SIG-M5 treated with dmso at 0.1 percent for 504 hours (cell line): ENCODE data around the gene CAMK1G.
A peak's percentile ranks its signal among the peaks of the same experiment; 100 is the strongest.

ENCODE experiments used
- DNase-seq: peaks from one replicate; lab custom pipeline; 2025; ENCODE audit not compliant: unreplicated experiment; lab: John Stamatoyannopoulos, UW

Gene CAMK1G

DNA sequence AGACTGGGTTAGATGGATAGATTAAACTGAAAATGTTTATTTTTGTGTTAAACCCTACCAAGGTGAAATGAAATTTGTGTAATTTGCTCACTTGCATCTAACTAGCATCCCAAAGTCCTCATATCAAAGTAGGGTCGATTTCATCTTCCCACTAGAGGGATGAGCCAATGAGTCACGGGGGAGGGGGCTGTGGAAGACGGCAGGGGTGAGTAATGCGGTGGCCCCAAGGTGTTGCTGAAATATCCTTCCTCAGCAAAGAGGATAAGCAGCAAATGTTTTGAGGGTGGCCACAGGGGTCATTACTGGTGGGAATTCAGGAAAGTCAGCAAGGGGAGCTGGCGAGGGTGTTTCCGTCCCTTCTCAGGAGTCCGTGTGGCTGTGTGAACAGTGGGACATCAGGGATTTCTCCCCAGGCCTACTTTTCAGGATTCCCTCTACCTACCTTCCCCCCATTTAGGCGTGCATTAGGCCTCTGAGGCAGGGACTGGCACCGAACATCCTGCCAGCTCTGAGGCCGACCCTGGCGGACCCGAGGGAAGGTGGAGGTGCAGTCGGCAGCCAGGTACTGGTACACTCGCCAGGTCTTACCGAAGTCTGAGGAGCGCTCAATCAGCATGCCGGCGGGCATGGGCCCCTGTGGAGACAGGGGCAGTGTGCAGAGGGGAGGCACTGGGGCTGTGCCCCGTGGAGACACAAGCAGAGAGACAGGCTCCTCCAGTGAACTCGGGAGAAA is 50.7 kb downstream of the CAMK1G start:
- DNase-seq, result no peak

DNA sequence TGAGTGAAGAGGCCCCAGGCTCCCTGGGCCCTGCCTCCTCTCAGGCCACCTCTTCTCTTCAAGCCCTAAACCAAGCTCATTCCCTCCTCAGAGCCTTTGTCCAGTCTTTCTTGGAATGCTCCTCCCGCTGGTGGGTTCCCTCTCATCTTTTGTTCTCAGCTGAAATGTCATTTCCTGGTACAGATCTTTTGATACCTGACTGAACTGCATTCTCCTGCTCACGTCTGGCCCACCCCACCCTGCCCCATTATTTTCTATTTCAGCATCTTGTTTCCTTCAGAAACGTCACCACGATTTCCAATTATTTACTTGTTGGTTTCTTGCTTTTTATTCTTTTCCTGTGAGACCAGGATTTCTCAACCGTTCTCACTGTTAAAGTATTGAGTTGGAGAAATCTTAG is 52.3 kb downstream of the CAMK1G start:
- no peak for DNase-seq

DNA sequence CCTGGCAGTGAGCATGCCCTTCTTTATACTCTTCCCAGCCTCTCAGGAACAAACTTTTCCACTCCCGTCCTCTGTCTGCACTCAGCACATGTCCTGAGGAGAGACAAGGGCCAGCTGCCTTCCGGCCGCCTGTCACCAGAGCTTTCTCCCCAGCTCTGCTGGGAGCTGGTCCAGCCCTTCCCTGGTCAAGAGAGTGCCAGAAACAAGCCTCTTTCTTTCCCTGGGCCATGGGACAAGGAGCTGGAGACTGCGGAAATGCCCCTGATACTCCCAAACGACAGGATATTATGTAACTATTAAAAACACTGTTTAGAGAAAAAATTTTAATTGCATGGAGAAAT is 58.3 kb downstream of the CAMK1G start:
- no peak for DNase-seq

DNA sequence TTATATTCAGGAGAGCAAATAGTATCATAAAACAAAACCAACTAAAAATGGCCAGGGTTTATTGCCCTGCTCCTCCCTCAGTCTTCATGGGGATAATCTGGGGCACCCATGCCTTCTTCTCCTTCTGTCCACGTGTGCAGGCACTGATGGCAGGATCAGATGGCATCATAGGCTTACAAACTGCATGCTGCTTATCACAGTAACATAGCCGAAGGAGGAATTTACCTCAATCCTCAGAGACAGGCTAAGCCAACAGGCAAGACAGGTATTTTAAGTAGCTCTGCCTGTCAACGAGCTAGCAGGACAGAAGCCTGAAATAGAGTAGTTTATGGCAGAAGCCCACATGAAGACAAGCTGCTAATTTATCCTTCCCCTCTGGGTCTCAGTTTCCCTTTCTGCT is 59.3 kb downstream of the CAMK1G start:
- DNase-seq, result no peak

DNA sequence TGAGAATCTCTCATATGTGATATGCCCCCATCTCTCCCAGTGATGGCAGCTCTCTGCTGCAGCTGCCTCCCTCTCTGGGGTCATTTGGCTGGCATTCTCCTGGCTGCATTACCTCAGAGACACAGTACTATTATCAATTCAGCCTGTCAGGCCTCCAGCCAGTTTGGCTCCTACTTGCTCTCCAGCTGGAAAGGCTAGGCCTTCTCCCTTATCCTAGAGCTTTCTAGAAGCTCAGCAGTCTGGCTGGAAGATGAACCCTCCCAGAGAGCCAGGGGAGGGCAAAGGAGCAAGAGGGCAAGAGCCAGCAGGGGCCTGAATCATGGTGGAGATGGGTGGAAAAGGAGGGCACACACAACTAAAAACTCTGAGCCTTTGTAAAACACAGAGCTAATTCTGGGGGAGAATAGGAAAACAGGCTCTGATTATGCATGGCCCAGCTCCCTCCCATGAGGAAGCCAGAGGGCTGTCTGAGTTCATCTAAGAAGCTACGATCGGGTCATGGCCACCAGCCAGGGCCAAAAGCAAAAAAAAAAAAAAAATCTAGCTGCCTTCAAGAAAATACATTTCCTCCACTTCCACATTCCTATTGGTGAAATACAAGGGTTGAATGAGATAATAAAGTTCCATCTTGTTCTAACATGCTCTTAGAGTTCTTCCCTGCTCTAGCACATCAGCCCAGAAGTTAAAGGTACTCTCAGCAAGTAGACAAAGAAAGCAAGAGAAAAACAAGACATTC is 59.9 kb downstream of the CAMK1G start:
- no peak for DNase-seq

DNA sequence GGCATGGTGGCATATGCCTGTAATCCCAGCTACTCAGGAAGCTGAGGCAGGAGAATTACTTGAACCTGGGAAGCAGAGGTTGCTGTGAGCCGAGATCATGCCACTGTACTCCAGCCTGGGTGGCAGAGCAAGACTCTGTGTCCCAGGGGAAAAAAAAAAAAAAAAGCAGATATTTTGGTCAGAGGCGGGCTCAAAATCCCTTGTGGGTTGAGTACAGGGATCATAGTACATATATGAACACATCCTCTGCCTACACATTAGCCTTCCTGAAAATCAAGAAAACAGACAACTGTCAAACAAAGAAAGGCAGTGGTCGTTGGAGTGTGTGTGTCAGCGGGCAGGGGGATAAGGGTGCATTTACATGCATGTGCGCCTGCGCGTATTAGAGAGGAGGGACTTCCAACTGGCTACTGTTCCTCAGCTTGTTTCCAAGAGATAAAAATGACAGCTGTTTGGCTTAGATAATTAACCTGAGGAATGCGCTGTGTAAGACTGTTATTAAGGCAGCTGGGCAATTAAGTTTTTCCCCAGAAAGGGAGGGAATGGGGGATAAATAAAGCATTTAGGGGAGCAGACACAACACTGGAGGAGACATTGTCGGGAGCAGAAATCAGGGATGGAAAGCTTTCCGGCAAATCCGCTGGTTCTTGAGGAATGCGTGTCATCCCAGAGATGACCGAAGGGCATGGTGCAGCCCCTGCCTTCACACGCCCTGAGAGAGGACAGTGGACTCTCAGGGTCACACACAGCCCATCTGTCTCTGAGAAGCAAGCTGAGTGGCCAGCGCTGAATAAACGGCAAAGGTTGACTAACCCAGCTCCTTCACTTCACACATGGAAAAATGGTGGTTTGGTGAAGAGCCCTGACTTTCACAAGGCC is 62.3 kb downstream of the CAMK1G start:
- DNase-seq, result no peak

DNA sequence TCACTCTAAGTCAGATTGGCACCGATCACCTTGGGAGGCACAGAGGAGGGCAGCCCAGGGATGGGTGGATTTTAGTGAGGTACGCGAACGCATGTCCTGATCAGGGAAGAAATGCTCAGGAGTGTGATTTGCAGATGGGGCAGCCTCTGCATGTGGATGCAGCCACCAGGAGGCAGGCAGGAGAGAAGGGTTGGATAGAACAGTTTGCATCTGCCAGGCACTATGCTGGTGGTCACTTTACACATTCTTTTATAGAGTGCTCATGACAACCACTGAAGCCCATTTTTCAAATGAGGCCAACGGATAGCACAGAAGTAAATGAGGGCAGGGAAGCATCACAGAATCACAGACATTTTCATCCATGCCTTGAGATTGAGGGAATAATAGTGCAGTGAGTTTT is 63.0 kb downstream of the CAMK1G start:
- no peak for DNase-seq

DNA sequence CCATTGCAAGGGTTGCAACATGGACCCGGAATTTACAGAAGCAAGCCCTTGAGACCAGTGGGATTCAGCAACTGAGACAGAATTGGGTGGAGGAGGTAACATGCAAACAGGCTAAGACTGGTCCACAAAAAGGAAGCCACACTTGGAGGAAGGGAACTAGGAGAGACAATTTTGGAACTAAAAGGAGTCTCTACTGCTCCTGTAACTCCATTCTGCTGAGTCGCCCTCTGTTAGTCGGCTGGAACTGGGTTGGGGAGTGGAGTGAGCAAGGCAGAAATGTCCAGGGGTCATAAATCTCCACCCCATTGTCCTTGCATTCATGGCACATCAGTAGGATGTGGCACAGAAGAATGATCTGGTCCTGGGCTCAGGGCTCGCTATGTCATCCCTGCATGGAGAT is 63.6 kb downstream of the CAMK1G start:
- DNase-seq, result no peak

DNA sequence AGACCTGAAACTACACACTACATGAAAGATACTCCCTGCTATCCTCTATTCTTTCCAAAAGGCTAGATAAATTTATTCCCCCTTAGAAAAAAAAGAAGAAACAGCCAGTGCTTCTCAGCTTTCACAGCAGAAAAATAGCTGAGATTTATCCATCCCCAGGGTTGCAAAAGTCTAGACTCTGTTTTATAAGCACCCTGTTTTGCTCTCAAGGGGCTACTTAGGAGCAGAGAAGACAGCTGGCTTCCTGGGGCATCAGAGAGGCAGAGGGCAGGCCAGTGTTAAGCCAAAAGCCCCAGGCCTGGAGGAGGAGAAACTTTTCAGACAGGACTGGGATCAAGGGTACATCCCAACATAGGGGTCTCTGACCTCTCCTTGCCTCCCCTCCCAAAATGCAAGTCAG is 64.8 kb downstream of the CAMK1G start:
- DNase-seq, result no peak

DNA sequence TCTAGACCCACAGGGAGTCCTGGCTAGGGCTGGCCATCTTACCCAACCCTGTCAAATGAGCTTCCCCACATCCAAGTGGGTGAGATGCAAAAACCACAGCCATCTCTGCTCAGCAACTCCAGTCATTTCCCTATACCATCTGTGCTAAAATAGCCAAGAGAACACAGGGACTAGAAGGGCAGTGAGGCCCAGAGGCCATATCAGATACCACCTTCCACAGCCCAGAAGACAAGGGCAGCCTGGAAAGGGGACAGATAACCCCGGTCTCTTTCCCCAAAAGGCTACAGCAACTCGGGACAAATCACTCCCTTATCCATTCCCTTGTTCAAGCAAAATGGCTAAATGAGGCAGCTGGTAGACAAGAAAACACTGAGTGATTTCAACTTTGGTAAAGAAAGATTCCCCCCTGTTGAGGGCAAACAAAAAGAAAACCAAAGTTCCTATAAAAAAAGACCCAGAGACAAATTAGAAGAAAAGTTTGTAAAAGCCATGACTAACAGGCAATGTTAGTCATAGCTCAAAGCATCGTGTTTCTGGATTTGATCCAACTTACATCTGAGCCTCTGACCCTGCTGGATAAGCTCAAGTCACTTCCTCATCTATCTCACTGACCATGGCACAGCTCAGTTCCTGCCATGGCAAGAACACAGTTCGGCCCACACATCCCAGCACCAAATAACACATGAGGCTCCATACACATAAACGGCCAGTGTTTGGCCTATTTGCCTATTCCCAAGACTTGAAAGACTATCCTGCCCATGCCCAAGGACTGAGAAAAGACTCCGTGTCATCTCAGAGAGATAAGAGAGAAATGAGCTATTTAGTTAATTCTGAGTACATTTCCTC is 65.6 kb downstream of the CAMK1G start:
- peak; percentile 44 for DNase-seq

DNA sequence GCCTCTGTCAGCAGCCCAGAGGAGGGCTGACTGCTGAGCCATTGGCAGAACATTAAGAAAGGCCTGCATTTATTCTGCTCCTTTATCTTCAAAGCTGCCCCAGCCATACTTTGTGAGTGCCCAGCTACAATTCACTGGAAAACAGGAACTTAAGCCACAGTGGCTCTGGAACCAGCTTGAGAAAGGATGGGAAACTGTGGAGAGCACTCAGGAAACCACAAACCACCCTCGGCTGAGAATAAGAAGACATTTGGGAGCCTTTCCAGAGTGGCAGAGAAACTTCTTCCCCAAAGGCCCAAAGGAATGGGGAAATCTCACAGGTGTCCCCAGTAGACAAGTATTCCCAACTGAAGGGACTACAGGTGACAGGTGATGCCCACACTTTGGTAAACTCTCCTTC is 66.9 kb downstream of the CAMK1G start:
- DNase-seq, result peak; percentile 53

DNA sequence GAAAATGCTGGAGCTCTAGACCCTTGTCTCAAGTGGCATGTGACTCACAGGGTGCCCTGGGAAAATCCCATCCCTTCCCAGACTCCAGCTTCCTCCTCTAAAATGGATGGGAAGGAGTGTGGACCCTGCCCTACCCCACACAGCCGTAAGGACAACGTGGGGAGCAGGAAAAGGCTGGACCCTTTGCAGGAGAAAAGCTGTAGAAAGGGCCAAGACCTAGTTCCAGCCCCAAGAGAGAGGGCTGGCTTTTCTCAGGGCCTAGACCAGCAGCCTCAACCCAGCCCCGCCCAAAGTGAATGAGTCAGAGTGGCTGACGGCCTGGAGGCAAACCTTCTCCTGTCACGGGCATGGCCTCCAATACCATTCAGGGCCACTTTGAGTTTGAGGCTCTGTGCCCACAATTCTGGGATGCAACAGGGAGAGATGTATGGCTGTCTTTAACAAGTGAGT is 67.6 kb downstream of the CAMK1G start:
- peak; percentile 85 for DNase-seq

DNA sequence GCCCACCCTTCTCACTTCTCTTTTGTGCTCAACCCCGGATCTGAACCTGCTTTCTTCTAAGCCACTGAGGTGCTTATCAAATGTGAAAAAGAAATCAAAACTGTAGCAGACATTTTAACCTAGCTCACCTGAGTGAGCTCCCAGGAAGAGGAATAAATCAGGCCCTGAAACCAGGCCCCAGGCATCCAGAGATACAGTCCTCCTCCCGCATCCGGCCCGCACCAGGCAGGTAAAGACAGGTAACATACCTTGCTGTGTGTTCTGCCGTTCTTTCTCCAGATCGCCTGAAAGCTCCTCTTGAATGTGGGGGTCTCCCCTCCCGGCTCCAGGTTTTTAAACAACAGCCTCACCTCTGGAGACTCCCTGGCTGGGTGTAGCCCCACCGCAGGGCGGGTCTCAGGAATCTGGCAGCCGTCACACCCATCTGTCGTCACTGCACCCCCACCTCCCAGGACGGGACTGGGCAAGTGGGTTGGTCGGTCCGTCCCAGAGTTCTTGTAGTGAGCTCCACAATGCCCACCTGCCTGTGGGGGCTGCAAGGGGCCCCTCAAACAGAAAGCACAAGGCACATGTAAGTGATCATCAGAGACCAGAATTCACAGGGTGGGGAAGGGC is 68.7 kb downstream of the CAMK1G start, which contains the start of gene LAMB3:
LAMB3 (minus strand) TSS at position 305 of the 615 bp plus-strand sequence. CDS start 1,481 bp downstream, outside the sequence.
- DNase-seq, result no peak

DNA sequence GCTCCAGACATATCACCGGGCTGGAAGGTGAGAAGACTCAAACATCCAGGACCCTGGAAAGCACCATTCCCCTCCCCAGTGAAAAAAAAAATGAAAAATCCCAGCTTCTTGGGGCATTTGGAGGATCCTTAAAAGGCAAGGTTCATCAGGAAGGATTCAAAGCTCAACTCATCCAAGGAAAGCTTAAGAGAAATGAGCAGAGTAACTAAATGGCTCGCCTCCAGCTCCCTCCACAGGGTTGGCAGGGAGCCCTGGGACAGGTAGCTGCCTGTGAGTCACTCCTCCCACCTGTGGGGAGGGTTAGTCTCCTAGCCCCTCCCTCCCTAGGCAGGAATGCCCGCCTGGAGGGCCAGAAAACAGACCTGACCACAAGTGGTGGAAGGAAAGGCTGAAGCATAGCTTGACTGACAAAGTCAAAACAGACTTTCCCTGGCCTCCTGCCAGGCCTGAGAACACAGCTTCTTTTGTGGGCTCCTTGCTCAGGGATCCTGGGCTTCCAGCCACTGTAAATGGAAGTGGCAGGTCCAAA is 69.4 kb downstream of the CAMK1G start:
- DNase-seq, result peak; percentile 36

DNA sequence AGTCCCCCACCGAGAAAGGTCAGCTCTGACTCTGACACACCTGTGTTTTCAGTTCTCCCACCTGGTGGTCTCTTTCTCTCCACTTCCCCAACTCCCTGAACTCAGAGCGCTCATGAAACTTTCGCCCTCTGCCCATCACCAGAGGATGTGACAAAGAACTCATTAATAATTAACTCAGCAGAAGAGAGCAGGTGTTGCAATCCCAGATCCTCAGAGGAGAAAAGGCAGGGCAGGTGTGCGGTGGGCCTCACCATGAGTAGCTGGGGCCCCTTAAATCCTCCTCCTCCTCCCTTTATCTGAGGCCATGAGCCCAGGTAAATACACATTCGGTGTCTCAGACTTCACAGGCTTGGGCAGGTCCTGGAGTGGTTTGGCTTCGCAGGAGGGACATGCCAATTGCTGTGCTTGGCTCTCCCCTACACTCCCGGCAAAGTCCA is 70.4 kb downstream of the CAMK1G start:
- no peak for DNase-seq

DNA sequence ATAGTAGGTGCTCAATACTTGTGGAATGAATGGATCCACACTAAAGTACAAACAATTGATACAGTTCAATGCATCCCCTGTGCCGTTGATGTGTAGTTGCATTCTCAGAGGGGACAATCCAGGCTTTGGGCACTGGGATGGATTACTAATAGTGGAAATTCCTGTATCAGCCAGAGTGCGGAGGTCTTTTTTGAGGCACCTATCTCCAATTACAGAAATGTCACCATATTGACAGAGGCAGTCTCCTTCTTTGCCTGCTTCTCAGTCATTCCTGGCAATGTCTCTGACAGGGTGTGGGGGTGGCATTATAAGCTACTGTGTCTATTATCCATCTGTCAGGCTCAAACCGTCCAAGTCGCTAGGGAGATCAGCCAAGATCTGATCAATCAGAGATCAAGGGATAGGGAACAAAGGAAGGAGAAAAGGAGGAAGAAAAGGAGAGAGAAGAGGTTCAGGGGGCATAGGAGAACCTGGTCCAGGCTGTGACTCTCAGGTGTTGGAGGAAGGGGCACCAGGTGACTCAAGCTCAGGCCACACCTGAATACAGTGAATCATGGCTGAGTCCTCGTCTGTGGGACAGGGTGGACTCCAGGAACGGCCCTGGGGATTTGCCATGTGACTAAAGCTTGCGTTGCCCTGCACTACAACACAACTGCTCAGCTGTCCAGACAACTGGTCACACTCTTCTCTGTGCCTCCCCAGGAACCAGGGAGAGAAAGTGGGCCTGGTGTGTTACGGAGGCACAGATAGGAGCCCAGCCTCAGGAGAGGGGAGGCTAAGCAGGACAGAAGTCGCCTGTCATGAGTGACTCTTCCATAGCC is 72.1 kb downstream of the CAMK1G start:
- no peak for DNase-seq

DNA sequence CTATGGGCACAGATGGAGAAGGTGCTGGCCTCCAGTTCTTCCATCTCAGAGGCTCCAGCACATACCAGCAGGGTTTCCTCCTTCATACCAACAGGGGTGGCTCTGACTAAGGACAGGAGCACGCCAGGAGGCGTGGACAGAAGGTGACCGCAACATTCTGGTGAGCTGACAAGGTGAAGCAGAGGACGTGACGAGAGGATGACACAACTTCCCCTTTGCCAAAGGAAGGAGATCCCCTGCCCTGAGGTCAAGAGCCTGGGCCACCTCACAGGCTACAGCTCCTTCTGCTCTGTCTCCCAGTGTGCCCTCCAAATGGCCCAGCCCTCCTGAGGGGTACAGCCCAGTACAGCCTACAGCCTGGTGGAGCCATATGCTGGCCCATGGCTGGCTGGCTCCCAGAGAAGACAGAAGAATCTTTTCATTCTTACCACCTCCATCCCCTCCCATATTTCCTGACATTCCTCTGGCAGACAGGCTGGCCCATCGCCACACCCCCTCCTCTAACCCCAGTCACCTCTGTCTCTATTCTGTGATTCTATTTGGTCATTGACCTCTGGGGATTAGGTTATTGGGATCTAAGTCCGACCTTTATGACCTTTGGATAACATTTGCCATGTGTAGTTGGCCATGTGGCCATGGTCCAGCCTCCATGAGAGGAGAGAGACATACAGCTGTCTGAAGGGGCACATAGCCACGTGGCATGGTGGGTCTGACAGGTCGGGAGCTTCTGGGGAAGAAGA is 73.8 kb downstream of the CAMK1G start:
- no peak for DNase-seq

DNA sequence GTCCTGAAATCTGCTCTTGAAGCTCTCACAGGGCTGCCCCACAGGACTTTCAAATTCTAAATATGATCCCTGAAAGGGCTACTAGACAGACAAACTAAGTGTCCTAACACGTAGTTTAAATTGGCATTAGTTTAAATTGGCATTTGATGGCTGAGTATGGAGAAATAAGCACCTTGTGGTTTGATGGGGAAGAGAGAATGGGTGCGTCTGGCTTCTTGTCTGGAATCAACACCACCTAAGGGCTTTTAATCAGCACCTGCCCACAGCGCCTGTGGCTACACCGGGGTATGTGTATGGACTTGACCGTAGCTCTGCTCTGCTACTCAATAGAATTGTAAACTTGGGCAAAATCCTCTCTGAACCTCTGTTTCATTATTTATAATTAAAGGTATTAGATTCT is 74.4 kb downstream of the CAMK1G start:
- no peak for DNase-seq
